ENCODE data around the gene HSD17B11. TPM values are rescaled to one million over a fixed set of nuclear protein-coding genes. Genes with fewer than 3 reads are reported as not detected.

The HSD17B11 gene
- total RNA-seq, 1 experiment from 2014 or later, result 47.4 TPM

DNA sequence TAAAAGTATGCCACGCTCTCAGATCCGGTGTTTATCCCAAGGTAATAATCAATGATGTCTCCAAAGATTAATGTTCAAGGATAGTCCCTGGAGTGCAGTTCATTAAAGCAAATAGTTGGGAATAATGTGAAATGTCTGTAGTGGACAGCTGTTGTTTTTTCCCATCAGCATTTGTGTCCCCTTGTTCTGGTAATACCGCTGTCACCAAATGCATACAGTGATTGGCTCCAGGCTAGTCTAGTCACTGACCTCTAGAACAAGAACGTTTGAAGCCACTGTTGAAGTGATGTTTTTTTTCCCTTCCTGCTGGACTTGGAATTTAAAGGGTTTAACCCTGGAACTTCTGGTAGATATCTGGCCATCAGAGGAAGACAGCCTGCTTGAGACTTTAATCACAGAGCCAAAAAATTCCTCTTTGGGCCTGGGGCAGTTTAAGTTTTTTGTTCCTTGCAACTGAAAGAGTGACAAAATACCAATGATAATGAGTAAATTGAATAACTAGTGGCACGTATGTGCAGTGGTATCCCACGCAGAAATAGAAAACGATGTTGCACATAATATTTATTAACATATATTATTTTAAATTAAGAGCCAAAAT, 30.6 kb downstream of the HSD17B11 start:
- Histone ChIP-seq H3K27ac (ENCODE audit: low read depth, low read length) (no peak overlapping the region), H3K4me2 (ENCODE audit: low read length) (no peak overlapping the region), H3K27me3 (ENCODE audit: insufficient read depth, low read length) (no peaks in the 10 kb centered on the region), H3K9me2 (ENCODE audit: insufficient read depth) (no peaks in the 10 kb centered on the region), H4K20me1 (ENCODE audit: insufficient read depth) (no peaks in the 10 kb centered on the region), H3K9me3 (ENCODE audit: control insufficient read depth in 1 of 2, insufficient read depth in 1 of 2, low read depth in 1 of 2, low read length in 2 of 2) (no peaks in the 10 kb centered on the region), H2AFZ (ENCODE audit: low read depth, low read length, poor library complexity, severe bottlenecking) (no peak overlapping the region), H3K9ac (ENCODE audit: low read length) (no peak overlapping the region), H3K79me2 (ENCODE audit: insufficient read depth, low read length) (peaks cover 8% of the 10 kb centered on the region; the same call in 1 of the 2 replicates), H3K4me1 (ENCODE audit: control insufficient read depth in 1 of 2, insufficient read depth in 2 of 2, low read length in 2 of 2) (no peaks in the 10 kb centered on the region), H3K36me3 (ENCODE audit: control insufficient read depth in 1 of 2, insufficient read depth in 2 of 2, low read length in 2 of 2) (peaks cover 17 to 24% of the 10 kb centered on the region in 2 experiments), H3K4me3 (replicated peaks in 1 of 2; ENCODE audit: low read depth in 1 of 2, low read length in 2 of 2) (no peak overlapping the region)
- DNase-seq (ENCODE audit: low read depth, low spot score) (no peak), ATAC-seq (no peak)
- no TSS peak for BruUV-seq (replicated peaks)
- intact Hi-C loops (cut with micrococcal nuclease), result loop anchor here (10.0 kb wide), 1 partner anchor 844 kb away; no protein-coding TSS in a partner anchor
- POLR2A ChIA-PET, result no interaction called here
- TF ChIP-seq YY1 (IDR thresholded peaks at IDR 0.05; ENCODE audit: extremely low read depth, insufficient replicate concordance, low read depth, low read length), result no peak
- no peak for TF ChIP-seq EGR1 (IDR thresholded peaks at IDR 0.05; ENCODE audit: low read depth)
- no peak for TF ChIP-seq RAD21 (IDR thresholded peaks at IDR 0.05; ENCODE audit: low read depth)
- TF ChIP-seq SRF (IDR thresholded peaks at IDR 0.05; ENCODE audit: low read depth), result no peak
- no peak for TF ChIP-seq ZFX (IDR thresholded peaks at IDR 0.05)
- TF ChIP-seq, protein P1, sequence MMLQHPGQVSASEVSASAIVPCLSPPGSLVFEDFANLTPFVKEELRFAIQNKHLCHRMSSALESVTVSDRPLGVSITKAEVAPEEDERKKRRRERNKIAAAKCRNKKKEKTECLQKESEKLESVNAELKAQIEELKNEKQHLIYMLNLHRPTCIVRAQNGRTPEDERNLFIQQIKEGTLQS (IDR thresholded peaks at IDR 0.05), result no peak
- no peak for TF ChIP-seq FOSL1 (IDR thresholded peaks at IDR 0.05; ENCODE audit: low read depth)
- no peak for TF ChIP-seq SIN3A (IDR thresholded peaks at IDR 0.05; ENCODE audit: low read depth)
- TF ChIP-seq, protein P2, sequence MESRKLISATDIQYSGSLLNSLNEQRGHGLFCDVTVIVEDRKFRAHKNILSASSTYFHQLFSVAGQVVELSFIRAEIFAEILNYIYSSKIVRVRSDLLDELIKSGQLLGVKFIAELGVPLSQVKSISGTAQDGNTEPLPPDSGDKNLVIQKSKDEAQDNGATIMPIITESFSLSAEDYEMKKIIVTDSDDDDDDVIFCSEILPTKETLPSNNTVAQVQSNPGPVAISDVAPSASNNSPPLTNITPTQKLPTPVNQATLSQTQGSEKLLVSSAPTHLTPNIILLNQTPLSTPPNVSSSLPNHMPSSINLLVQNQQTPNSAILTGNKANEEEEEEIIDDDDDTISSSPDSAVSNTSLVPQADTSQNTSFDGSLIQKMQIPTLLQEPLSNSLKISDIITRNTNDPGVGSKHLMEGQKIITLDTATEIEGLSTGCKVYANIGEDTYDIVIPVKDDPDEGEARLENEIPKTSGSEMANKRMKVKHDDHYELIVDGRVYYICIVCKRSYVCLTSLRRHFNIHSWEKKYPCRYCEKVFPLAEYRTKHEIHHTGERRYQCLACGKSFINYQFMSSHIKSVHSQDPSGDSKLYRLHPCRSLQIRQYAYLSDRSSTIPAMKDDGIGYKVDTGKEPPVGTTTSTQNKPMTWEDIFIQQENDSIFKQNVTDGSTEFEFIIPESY (IDR thresholded peaks at IDR 0.05; ENCODE audit: extremely low read depth, insufficient replicate concordance, low read length), result no peak
- no peak for TF ChIP-seq EZH2 (IDR thresholded peaks at IDR 0.05)
- TF ChIP-seq JUND (IDR thresholded peaks at IDR 0.05), result no peak
- RAD21 ChIA-PET (ENCODE audit: low non-redundant PET in 1 of 2, low total read pairs in 2 of 2, uncharacterized antibody in 2 of 2, unreplicated experiment in 2 of 2), result no interaction called here
- CTCF ChIA-PET, result no interaction called here
